Measurements from ENCODE around the gene HDAC4. TPM values are rescaled to one million over a fixed set of nuclear protein-coding genes. Genes with fewer than 3 reads are reported as not detected.

HDAC4 gene
- total and polyA plus RNA-seq, 9 of the 15 experiments (the other 6 are each of a cell fraction or from before 2014, with no cell fraction given) = 0.11 to 20.2 (median 4.0) TPM

- no peak overlapping the region for H3K4me3 ChIP-seq
- intact Hi-C loops (cut with micrococcal nuclease) = no loop called here
- H3K9ac ChIP-seq (ENCODE audit: insufficient read depth in 1 of 2, low read depth in 2 of 2, low read length in 2 of 2) = no peak overlapping the region
- no peaks in the 10 kb centered on the region for H3K9me1 ChIP-seq (ENCODE audit: control insufficient read depth, insufficient read depth, low read length)
- H2AFZ ChIP-seq (ENCODE audit: low read depth, low read length) = no peak overlapping the region
- WGBS (ENCODE audit: insufficient coverage, low coverage, missing lambda C conversion rate) = 65% methylated on average over 11 of the region's 14 CpGs
- FAIRE-seq (no peak), ATAC-seq (no peak), DNase-seq (ENCODE audit: extremely low read depth in 1 of 4, low spot score in 3 of 4) (no peak)
- in situ Hi-C loops (cut with MboI) = no loop called here
- no peaks in the 10 kb centered on the region for H3K79me2 ChIP-seq (ENCODE audit: control insufficient read depth, insufficient read depth, low read length)
- TF ChIP-seq ZNF586 (CRISPR knock-in tag; conservative IDR thresholded peaks at IDR 0.05) (no peak), SMAD3 (CRISPR knock-in tag; conservative IDR thresholded peaks at IDR 0.05) (no peak), ZNF212 (CRISPR knock-in tag; IDR thresholded peaks at IDR 0.05) (no peak), PRDM10 (IDR thresholded peaks at IDR 0.05; ENCODE audit: partially characterized antibody) (no peak), RUNX1 (IDR thresholded peaks at IDR 0.05; ENCODE audit: low read depth) (no peak), HMG20A (CRISPR knock-in tag; conservative IDR thresholded peaks at IDR 0.05) (no peak), ILF3 (IDR thresholded peaks at IDR 0.05; ENCODE audit: borderline replicate concordance) (no peak), SMARCA5 (IDR thresholded peaks at IDR 0.05) (no peak), ETS1 (conservative IDR thresholded peaks at IDR 0.05; ENCODE audit: control insufficient read depth, low read depth, low read length) (no peak), SAFB (IDR thresholded peaks at IDR 0.05; ENCODE audit: borderline replicate concordance, low read depth, low read length) (no peak)
- POLR2A ChIA-PET = no interaction called here
- H3K9me3 ChIP-seq (replicated peaks; ENCODE audit: control insufficient read depth, insufficient read depth, low read depth, low read length) = no peaks in the 10 kb centered on the region
- no peaks in the 10 kb centered on the region for H3K27me3 ChIP-seq (ENCODE audit: control insufficient read depth in 2 of 2, insufficient read depth in 2 of 2, low read length in 2 of 2)
- no peaks in the 10 kb centered on the region; a peak in 2 of 5 replicates for H3K4me1 ChIP-seq (replicated peaks in 1 of 2; ENCODE audit: control insufficient read depth in 2 of 2, insufficient read depth in 2 of 2, low read length in 2 of 2)
- H3K27ac ChIP-seq (ENCODE audit: extremely low read depth, low read depth, low read length) = no peak overlapping the region
- H3K36me3 ChIP-seq (ENCODE audit: control insufficient read depth, insufficient read depth, low read length) = no peaks in the 10 kb centered on the region
- no peak overlapping the region for H3K4me2 ChIP-seq (ENCODE audit: insufficient read depth, low read length)
- H4K20me1 ChIP-seq (replicated peaks; ENCODE audit: control insufficient read depth, insufficient read depth, low read length) = no peaks in the 10 kb centered on the region
- no TSS peak for BruUV-seq (replicated peaks)
- CTCF ChIA-PET (ENCODE audit: low intra/inter-chr PET ratio) = no interaction called here
These were observed 197.2 kb downstream of the HDAC4 start for GRCh38 chr2:239203443-239204135.
